Measurements from ENCODE around the gene HPF1.
"Not testable (repeated sequence)": the region's sequence is repeated elsewhere in the genome, so short reads cannot be mapped to it uniquely, and the experiment has no call there.

The HPF1 gene

DNA sequence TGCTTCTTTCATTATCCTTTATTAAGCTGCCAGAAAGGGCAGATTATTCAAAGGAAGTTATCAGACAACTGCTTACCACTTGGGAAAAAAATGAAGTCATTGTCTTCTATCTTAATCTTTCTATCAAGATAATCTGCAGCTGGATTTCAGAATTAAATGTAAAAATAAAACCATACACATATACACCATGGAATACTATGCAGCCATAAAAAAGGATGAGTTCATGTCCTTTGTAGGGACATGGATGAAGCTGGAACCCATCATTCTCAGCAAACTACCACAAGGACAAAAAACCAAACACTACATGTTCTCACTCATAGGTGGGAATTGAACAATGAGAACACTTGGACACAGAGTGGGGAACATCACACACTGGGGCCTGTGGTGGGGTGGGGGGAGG, 19.1 kb downstream of the HPF1 start:
- DNase-seq (ENCODE audit: low spot score), result not testable (repeated sequence)

DNA sequence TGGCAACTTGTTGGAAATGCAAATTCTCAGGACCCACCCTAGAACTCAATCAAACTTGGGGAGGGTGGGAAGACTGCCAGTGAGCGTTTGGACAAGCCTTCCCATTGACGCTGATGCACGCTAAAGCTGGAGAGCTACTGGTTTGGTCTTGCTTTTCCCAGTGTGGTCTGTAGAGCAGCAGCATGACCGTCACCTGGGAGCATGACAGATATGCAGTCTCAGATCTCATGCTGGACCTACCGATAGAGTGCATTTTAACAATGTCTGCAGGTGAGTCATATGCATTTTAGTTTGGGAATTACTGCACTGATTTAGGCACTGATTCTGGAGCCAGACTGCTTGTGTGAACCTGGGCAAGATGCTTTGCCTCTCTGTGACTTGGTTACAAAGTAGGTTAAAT, 27.2 kb downstream of the HPF1 start:
- no peak for DNase-seq (ENCODE audit: low spot score)

GRCh38 chr4:169727616-169728015, 30.1 kb downstream of the HPF1 start:
- DNase-seq (ENCODE audit: low spot score), result no peak

- no peak for DNase-seq (ENCODE audit: low spot score)
Observed at GRCh38 chr4:169724260-169724659, 33.5 kb downstream of the HPF1 start.

- DNase-seq (ENCODE audit: low spot score), result peak; percentile 51
Observed at GRCh38 chr4:169723207-169723965, 34.4 kb downstream of the HPF1 start.

GRCh38 chr4:169720529-169720928, 37.2 kb downstream of the HPF1 start:
- DNase-seq (ENCODE audit: low spot score), result no peak

DNA sequence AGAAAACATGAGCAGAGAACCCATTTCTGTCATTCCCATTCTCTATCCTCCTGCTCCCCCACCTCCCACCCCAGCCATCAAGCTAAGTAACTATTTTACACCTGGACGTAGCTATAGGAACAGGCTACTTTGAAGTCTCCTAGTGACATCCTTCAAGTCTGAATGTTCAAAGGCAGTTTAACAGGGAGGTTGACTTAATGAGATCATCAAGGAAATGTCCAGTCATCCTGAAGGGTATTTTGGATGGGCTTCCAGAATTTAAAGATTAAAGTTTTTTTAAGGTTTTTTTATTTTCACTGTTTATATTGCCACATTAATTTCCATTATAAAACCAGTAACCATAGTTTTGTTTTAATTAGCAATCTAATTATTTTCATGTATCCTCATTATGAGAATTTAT, 41.1 kb downstream of the HPF1 start:
- no peak for DNase-seq (ENCODE audit: low spot score)

GRCh38 chr4:169715826-169716225, 41.9 kb downstream of the HPF1 start:
- DNase-seq (ENCODE audit: low spot score), result no peak

DNA sequence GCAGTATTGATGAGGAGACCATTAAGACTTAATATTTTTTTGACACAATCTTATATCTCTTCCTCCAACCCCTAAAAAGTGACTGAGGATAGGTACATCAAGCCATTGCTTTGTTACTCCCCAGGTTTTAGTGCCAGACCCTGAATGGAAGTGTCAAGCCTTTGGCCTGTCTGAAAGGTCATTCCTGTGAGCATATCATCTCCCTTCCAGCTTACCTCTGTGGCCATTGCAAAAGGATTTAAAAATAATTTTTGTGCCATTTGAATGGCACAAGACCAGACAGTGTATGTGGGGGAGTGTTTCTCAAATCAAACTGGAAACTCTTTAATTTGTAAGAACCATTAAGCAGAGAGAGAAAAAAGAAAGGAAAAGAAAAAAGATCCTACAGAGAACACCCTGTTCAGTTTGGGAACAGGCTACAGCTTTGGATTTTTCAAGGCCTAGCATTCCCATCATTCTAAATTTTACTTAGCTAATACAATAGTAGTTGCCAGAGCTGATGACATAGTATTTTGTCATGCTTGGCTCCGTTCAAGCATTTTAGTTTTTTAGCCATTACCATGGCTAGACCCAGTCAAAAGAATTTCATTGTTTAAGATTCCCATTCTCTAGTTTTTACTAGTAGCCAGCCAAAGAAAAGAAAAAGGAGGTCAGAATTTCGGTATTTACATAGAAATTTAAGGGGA, 49.6 kb downstream of the HPF1 start:
- DNase-seq (ENCODE audit: low spot score), result no peak

- DNase-seq (ENCODE audit: low spot score), result no peak
Observed at GRCh38 chr4:169698331-169698730, 59.4 kb downstream of the HPF1 start.

GRCh38 chr4:169690787-169691186, 67.0 kb downstream of the HPF1 start:
- no peak for DNase-seq (ENCODE audit: low spot score)

DNA sequence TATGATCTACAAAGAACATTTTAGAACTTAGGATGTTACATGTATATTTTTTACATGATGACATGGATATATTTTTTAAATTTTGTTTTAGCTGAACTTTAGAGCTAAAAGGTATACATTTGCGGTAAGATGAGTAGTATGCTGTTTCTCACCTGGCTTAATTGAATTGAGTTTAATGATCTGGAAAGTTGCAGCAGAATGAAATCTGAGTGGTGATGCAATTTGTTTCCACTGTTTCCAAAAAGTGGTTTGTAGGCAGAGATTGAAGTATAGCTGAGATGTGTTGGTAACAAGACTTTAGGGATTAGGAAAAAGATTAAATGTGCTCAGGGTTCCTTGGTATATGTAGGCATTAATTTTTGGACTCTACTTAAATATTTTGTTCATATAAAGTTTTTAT, 68.1 kb downstream of the HPF1 start:
- no peak for DNase-seq (ENCODE audit: low spot score)

GRCh38 chr4:169682372-169683047, 75.2 kb downstream of the HPF1 start:
- no peak for DNase-seq (ENCODE audit: low spot score)

Measured in D341Med (cell line).